ENCODE results near the gene ALG11.
"Not testable (repeated sequence)": the region's sequence is repeated elsewhere in the genome, so short reads cannot be mapped to it uniquely, and the experiment has no call there.

Gene ALG11

DNA sequence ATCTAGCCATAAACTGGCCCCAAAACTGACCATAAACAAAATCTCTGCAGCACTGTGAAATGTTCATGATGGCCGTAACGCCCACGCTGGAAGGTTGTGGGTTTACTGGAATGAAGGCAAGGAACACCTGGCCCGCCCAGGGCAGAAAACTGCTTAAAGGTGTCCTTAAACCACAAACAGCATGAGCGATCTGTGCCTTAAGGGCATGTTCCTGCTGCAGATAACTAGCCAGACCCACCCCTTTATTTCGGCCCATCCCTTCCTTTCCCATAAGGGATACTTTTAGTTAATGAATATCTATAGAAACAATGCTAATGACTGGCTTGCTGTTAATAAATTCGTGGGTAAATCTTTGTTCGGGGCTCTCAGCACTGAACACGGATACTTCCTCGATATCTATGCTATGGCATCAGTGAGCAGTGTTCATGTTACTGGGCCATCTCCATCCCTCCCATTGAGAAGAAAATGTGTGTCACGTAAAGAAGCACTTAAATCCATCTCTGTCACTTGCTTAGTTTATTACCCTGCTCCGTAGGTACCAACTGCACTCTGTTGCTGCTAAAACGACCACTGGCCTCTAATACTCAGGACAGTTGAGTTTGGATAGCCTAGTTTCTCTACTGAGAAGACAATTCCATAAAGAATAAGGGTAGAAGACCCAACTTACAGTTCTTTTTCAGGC lies 6.2 kb upstream of the ALG11 start:
- DNase-seq: no peak
- TF ChIP-seq GATA1 (IDR thresholded peaks at IDR 0.05; ENCODE audit: low read depth, low read length) (no peak), POLR2A (IDR thresholded peaks at IDR 0.05; ENCODE audit: low read length) (no peak)

GRCh38 chr13:52006523-52007245 lies 5.5 kb upstream of the ALG11 start:
- TF ChIP-seq POLR2A (IDR thresholded peaks at IDR 0.05; ENCODE audit: low read length): no peak
- no peak for TF ChIP-seq GATA1 (IDR thresholded peaks at IDR 0.05; ENCODE audit: low read depth, low read length)

DNA sequence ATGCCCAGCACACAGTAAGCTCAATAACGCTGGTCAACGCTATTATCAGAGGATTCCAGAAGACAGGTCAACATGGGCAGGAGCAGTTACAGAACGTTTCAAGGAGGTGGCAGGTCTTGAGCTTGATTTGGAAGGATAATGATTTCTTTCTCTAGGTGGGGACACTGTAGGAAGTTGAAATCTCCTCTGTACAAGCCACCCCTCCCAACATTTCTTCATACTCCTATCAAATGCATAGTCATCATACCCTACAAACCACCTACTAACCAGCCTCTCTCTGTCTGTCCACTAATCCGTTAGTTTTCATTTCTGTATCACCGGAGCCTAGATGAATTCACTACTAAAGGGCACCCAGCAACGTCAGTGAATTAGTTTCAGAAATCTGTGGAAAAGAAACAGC lies 2.3 kb upstream of the ALG11 start:
- peak; percentile 34 for TF ChIP-seq POLR2A (IDR thresholded peaks at IDR 0.05; ENCODE audit: low read length)
- no peak for TF ChIP-seq GATA1 (IDR thresholded peaks at IDR 0.05; ENCODE audit: low read depth, low read length)
- DNase-seq: peak; percentile 16 to 34

More at GRCh38 chr13:52006523-52007245, 5.5 kb upstream of the ALG11 start:
- DNase-seq: no peak

- DNase-seq: peak; percentile 47 to 65
- TF ChIP-seq GATA1 (IDR thresholded peaks at IDR 0.05; ENCODE audit: low read depth, low read length) (no peak), POLR2A (IDR thresholded peaks at IDR 0.05; ENCODE audit: low read length) (no peak)
Observed at GRCh38 chr13:52010890-52011631, 1.1 kb upstream of the ALG11 start, which contains the start of gene ATP7B. Gene ATP7B, minus strand, starts transcription at chr13:52011450. Its CDS starts 113 bp downstream, at chr13:52011337.

DNA sequence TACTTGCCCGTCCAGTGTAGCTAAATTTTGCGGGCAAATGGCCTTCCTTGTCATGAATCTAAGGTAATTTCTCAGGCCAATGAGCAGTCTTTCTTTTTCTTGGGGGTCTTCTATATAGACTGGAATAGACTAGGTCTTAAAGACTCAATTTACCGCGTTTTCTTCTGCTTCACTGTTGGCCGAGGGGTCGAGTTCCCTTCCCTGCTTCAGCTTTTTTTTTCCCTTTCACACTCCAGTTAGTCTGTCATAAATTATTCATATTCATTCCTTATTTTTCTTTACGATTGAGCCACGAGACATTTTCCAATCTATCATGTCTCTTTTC lies 276 bp downstream of the ALG11 start:
- TF ChIP-seq GATA1 (IDR thresholded peaks at IDR 0.05; ENCODE audit: low read depth, low read length): no peak
- TF ChIP-seq POLR2A (IDR thresholded peaks at IDR 0.05; ENCODE audit: low read length): peak; percentile 53
- DNase-seq: no peak

GRCh38 chr13:52016296-52016695 lies 4.1 kb downstream of the ALG11 start:
- DNase-seq: no peak

DNA sequence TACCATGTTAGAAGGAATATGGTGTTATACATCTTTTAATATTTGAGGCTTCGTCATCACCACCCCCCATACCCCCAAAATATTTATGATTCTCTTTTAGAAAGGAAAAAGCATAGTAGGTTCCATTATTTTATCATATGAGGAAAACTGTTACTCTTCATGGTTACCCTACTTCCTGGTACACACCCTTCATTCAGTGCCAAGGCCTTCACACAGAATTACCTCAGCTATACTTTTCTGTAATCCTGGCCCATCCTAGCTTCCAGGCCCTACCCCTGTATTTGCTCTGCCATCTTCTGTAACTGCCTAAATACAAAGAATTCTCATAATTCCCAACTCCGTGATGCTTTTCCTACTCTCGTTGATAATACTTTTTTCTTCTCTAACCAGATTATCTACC lies 8.0 kb downstream of the ALG11 start:
- no peak for TF ChIP-seq POLR2A (IDR thresholded peaks at IDR 0.05; ENCODE audit: low read length)
- no peak for TF ChIP-seq GATA1 (IDR thresholded peaks at IDR 0.05; ENCODE audit: low read depth, low read length)
- DNase-seq: no peak

More at GRCh38 chr13:52016296-52016695, 4.1 kb downstream of the ALG11 start:
- TF ChIP-seq GATA1 (IDR thresholded peaks at IDR 0.05; ENCODE audit: low read depth, low read length) (no peak), POLR2A (IDR thresholded peaks at IDR 0.05; ENCODE audit: low read length) (no peak)

DNA sequence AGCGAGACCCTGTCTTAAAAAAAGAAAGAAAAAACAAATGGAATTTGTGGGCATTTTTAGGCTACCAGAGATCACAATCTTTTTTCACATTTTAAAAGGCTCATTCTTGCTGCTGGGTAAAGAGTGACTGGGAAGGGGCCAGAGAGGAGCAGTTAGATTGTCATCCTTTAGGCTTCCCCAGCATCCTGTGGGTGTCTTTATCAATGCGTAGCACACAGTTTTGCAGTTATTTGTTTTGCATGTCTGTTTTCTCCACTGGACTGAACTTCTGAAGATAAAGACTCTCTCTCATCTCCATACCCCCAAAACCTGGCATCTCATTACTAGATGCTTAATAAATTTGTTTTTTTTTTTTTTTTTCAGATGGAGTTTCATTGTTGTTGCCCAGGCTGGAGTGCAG lies 10.2 kb downstream of the ALG11 start:
- peak; percentile 52 to 75 for DNase-seq
- TF ChIP-seq GATA1 (IDR thresholded peaks at IDR 0.05; ENCODE audit: low read depth, low read length) (no peak), POLR2A (IDR thresholded peaks at IDR 0.05; ENCODE audit: low read length) (no peak)

DNA sequence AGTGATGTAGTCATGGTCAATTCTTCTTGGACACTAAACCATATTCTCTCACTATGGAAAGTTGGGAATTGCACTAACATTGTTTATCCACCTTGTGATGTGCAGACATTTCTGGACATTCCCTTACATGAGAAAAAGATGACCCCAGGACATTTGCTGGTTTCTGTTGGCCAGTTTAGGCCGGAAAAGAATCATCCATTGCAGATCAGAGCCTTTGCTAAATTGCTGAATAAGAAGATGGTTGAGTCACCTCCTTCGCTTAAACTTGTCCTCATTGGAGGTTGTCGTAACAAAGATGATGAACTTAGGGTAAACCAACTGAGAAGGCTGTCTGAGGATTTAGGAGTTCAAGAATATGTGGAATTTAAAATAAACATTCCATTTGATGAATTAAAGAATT lies 12.3 kb downstream of the ALG11 start, which contains the start of gene UTP14C:
TSS of gene UTP14C (plus strand) at position 211 of the 400 bp plus-strand sequence. CDS start 4,114 bp downstream, outside the sequence.
- TF ChIP-seq GATA1 (IDR thresholded peaks at IDR 0.05; ENCODE audit: low read depth, low read length) (no peak), POLR2A (IDR thresholded peaks at IDR 0.05; ENCODE audit: low read length) (no peak)
- no peak for DNase-seq

GRCh38 chr13:52025475-52026245 lies 13.5 kb downstream of the ALG11 start:
- DNase-seq: no peak
- TF ChIP-seq GATA1 (IDR thresholded peaks at IDR 0.05; ENCODE audit: low read depth, low read length) (no peak), POLR2A (IDR thresholded peaks at IDR 0.05; ENCODE audit: low read length) (no peak)

DNA sequence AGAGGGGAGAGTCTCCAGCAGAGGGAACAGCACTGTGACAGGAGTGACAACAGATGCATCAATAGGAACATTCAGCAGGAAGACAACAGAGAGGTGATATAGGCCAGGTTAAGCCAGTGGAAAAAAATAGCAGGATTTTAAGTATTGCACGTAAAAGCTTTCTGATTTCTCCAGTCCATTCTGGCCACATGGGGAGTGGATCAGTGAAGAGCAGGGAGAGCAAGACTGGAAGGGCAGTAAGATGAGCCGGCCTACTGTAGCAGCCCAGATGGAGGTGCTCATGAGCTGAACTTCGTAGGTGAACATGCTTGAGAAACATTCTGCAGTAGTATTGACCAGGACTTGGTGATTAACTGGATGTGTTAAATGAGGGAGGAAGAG lies 14.0 kb downstream of the ALG11 start:
- DNase-seq: no peak
- TF ChIP-seq GATA1 (IDR thresholded peaks at IDR 0.05; ENCODE audit: low read depth, low read length) (no peak), POLR2A (IDR thresholded peaks at IDR 0.05; ENCODE audit: low read length) (no peak)

DNA sequence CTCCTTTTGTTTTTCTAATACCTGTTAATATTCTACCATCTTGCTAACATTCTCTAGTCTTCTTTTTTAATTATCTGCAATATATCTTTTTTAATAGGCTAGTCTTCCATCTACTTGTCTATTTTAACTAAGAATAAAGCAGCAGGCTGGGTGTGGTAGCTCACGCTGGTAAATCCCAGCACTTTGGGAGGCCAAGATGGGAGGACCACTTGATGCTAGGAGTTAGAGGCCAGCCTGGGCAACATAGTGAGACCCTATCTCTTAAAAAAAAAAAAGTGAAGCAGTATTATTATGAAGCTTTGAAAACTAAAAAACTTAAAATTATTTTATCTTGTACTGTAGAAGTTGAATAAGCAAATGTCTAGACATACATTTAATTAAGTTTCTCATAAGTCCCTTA lies 15.6 kb downstream of the ALG11 start:
- TF ChIP-seq GATA1 (IDR thresholded peaks at IDR 0.05; ENCODE audit: low read depth, low read length) (no peak), POLR2A (IDR thresholded peaks at IDR 0.05; ENCODE audit: low read length) (no peak)
- DNase-seq: no peak

DNA sequence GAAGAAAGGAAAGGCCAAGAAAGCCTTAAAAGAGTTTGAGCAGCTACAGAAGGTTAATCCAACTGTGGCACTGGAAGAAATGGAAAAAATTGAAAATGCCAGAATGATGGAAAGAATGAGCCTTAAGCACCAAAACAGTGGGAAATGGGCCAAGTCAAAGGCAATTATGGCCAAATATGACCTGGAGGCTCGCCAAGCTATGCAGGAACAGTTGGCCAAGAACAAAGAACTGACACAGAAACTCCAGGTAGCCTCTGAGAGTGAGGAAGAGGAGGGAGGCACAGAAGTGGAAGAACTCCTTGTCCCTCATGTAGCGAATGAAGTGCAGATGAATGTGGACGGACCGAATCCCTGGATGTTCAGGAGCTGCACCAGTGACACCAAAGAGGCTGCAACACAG lies 17.4 kb downstream of the ALG11 start:
- TF ChIP-seq GATA1 (IDR thresholded peaks at IDR 0.05; ENCODE audit: low read depth, low read length): no peak
- DNase-seq: no peak

GRCh38 chr13:52030401-52030800 lies 18.2 kb downstream of the ALG11 start:
- not testable (repeated sequence) for DNase-seq

Measured in erythroblast (primary cell).